A549 (cell line): ENCODE results near the gene GALNT18. TPM values are rescaled to one million over a fixed set of nuclear protein-coding genes. Genes with fewer than 3 reads are reported as not detected.

ENCODE experiments used
- ATAC-seq, 2 experiments: fragments of 200-7000 bp in 1 of 2; fragments of >200 bp in 1 of 2; cut with Nextera tagmentation in 1 of 2; cut with Tn5 transposase in 1 of 2; 3 replicates each; pipeline versions ENCODE4 v1.8.0 to v1.9.1; 2018 to 2020; ENCODE audit warnings: mild to moderate bottlenecking in 1 of 2, moderate library complexity in 1 of 2
- CTCF ChIA-PET: fragments of 300-600 bp; sonication (Branson Sonifier 250); formaldehyde crosslinking; extraction: SDS; loops from one replicate; lab custom pipeline; 2021; ENCODE audit warnings: antibody characterized with exemption, inconsistent platforms; lab: Yijun Ruan, JAX
- POLR2A ChIA-PET: fragments of 350-600 bp; formaldehyde crosslinking; extraction: SDS; loops from one replicate; lab custom pipeline; 2021; ENCODE audit warnings: antibody characterized with exemption, inconsistent platforms; lab: Yijun Ruan, JAX
- DNase-seq, 2 experiments: peaks; one replicate each; pipeline versions ENCODE4 v3.0.0 to v3.0.0-alpha.2; 2011 to 2016; ENCODE audit warnings: low read depth in 1 of 2, low spot score in 1 of 2
- FAIRE-seq: peaks from 2 replicates; lab custom pipeline; 2011; peaks lifted over from hg19 to GRCh38; lab: Jason Lieb, UNC
- H3K27ac ChIP-seq, 2 experiments: fragments of >200 bp; sonication (Bioruptor Twin); formaldehyde crosslinking; 3 replicates each; pipeline ENCODE4 v1.5.1; 2016 to 2017
- H3K4me1 ChIP-seq: fragments of >200 bp; sonication (Bioruptor Twin); formaldehyde crosslinking; 3 replicates; pipeline ENCODE4 v1.6.1; 2016
- H3K4me2 ChIP-seq: fragments of >200 bp; sonication (Bioruptor Twin); formaldehyde crosslinking; 3 replicates; pipeline ENCODE4 v1.6.1; 2016
- H3K4me3 ChIP-seq: fragments of >200 bp; sonication (Bioruptor Twin); formaldehyde crosslinking; 3 replicates; pipeline ENCODE4 v1.5.1; 2016
- H3K9me3 ChIP-seq: fragments of >200 bp; sonication (Bioruptor Twin); formaldehyde crosslinking; 3 replicates; pipeline ENCODE4 v1.6.1; 2016
- BHLHE40 ChIP-seq: IDR thresholded peaks from 2 replicates; pipeline ENCODE4 v1.6.1; 2012; ENCODE audit warnings: low read depth, low read length, inconsistent platforms
- CEBPB ChIP-seq, 2 experiments: fragments of >200 bp in 1 of 2; sonication (Bioruptor Twin) in 1 of 2; formaldehyde crosslinking in 1 of 2; IDR thresholded peaks; 2 replicates each; pipeline ENCODE4 v1.6.1; 2012 to 2016
- EHMT2 ChIP-seq: fragments of 200-600 bp; sonication (generic); IDR thresholded peaks from 2 replicates; pipeline ENCODE4 v1.6.1; 2016; ENCODE audit warnings: antibody characterized with exemption, low read depth, mild to moderate bottlenecking, moderate library complexity
- EP300 ChIP-seq, 2 experiments: fragments of >200 bp; sonication (Bioruptor Twin); formaldehyde crosslinking; IDR thresholded peaks; 2 replicates in 1 of 2; 3 replicates in 1 of 2; pipeline ENCODE4 v1.6.1; 2016 to 2017
- ESRRA ChIP-seq: fragments of 150-350 bp; IDR thresholded peaks from 2 replicates; pipeline ENCODE4 v1.6.1; 2014; ENCODE audit warnings: mild to moderate bottlenecking, low read length, borderline replicate concordance
- FOSL2 ChIP-seq, 2 experiments: fragments of 450-650 bp in 1 of 2; fragments of >200 bp in 1 of 2; sonication (Bioruptor Twin) in 1 of 2; formaldehyde crosslinking; IDR thresholded peaks; 2 replicates each; pipeline versions ENCODE4 v1.5.0 to v1.6.1; 2016 to 2020; ENCODE audit warnings: mild to moderate bottlenecking in 1 of 2, moderate library complexity in 1 of 2
- HEYL ChIP-seq: fragments of 250-450 bp; sonication (Bioruptor Pico); IDR thresholded peaks from 2 replicates; pipeline ENCODE4 v1.8.0; 2021; ENCODE audit warnings: mild to moderate bottlenecking, moderate library complexity
- HOXA7 ChIP-seq: fragments of 250-450 bp; sonication (Bioruptor Pico); IDR thresholded peaks from 2 replicates; pipeline ENCODE4 v1.5.0; 2020; ENCODE audit warnings: mild to moderate bottlenecking, moderate library complexity
- JUNB ChIP-seq: fragments of >200 bp; sonication (Bioruptor Twin); formaldehyde crosslinking; IDR thresholded peaks from 2 replicates; pipeline ENCODE4 v1.6.1; 2016
- KDM1A ChIP-seq: fragments of 200-600 bp; sonication (generic); IDR thresholded peaks from 2 replicates; pipeline ENCODE4 v1.6.1; 2016; ENCODE audit warnings: low read depth, mild to moderate bottlenecking
- KDM5A ChIP-seq: fragments of 200-600 bp; sonication (generic); IDR thresholded peaks from 2 replicates; pipeline ENCODE4 v1.6.1; 2016; ENCODE audit warnings: antibody characterized with exemption, mild to moderate bottlenecking
- MAZ ChIP-seq: fragments of 150-350 bp; IDR thresholded peaks from 2 replicates; pipeline ENCODE4 v1.6.1; 2014; ENCODE audit warnings: antibody characterized with exemption, low read depth, low read length, borderline replicate concordance
- MYC ChIP-seq: IDR thresholded peaks from 2 replicates; pipeline ENCODE4 v1.6.1; 2012; ENCODE audit warnings: mild to moderate bottlenecking, inconsistent platforms, low read length, improper control_type of control experiment, borderline replicate concordance
- NFE2L2 ChIP-seq: fragments of 150-350 bp; conservative IDR thresholded peaks from 2 replicates; pipeline ENCODE4 v1.6.1; 2014; ENCODE audit warnings: low read length
- NPAS2 ChIP-seq: fragments of 250-450 bp; sonication (Bioruptor Pico); IDR thresholded peaks from 2 replicates; pipeline ENCODE4 v1.8.0; 2022; ENCODE audit warnings: mild to moderate bottlenecking, moderate library complexity, borderline replicate concordance
- POLR2AphosphoS2 ChIP-seq: conservative IDR thresholded peaks from 2 replicates; pipeline ENCODE4 v1.6.1; 2012; ENCODE audit warnings: low read length, improper control_type of control experiment, inconsistent platforms
- RAD21 ChIP-seq, 2 experiments: fragments of >200 bp in 1 of 2; sonication (Bioruptor Twin) in 1 of 2; formaldehyde crosslinking in 1 of 2; IDR thresholded peaks in 1 of 2; conservative IDR thresholded peaks in 1 of 2; 2 replicates in 1 of 2; 3 replicates in 1 of 2; pipeline ENCODE4 v1.6.1; 2012 to 2018; ENCODE audit warnings: inconsistent platforms in 1 of 2
- RFX5 ChIP-seq: fragments of 450-650 bp; IDR thresholded peaks from 2 replicates; pipeline ENCODE4 v1.7.1; 2014; ENCODE audit warnings: antibody characterized with exemption, mild to moderate bottlenecking, moderate library complexity
- RNF2 ChIP-seq: fragments of 200-600 bp; sonication (generic); IDR thresholded peaks from 2 replicates; pipeline ENCODE4 v1.6.1; 2016; ENCODE audit warnings: low read depth, mild to moderate bottlenecking, antibody characterized with exemption, moderate library complexity, borderline replicate concordance
- SMC3 ChIP-seq: fragments of >200 bp; sonication (Bioruptor Twin); formaldehyde crosslinking; IDR thresholded peaks from 3 replicates; pipeline ENCODE4 v1.6.1; 2018; ENCODE audit warnings: inconsistent platforms
- TFCP2L1 ChIP-seq: fragments of 250-450 bp; sonication (Bioruptor Pico); IDR thresholded peaks from 2 replicates; pipeline ENCODE4 v1.5.0; 2021; ENCODE audit warnings: mild to moderate bottlenecking
- ZNF302 ChIP-seq: fragments of 250-450 bp; sonication (Bioruptor Pico); IDR thresholded peaks from 2 replicates; pipeline ENCODE4 v1.9.0; 2021; ENCODE audit warnings: inconsistent platforms, mild to moderate bottlenecking, moderate library complexity
- WGBS: methylation state at CpG from one replicate; pipeline ENCODE4 v1.1.6; 2017; ENCODE audit errors: missing lambda C conversion rate; 5-methylcytosine and 5-hydroxymethylcytosine counted together
- polyA plus RNA-seq, 4 experiments: library from polyadenylated mRNA; depleted of rRNA in 3 of 4; stranded (reverse); fragments of >200 nt; fragmentation: RNase III in 1 of 4; extraction: RNeasy Plus Mini Kit Qiagen cat#74134 plus additional on column Dnase treatment in 1 of 4; gene quantifications; 2 replicates in 3 of 4; 3 replicates in 1 of 4; pipeline ENCODE4 v1.2.3, GENCODE V29; 2011 to 2017
- TF ChIP-seq, protein P1 (sequence below): fragments of >200 bp; sonication (Bioruptor Twin); formaldehyde crosslinking; IDR thresholded peaks from 3 replicates; pipeline ENCODE4 v1.5.1; 2016
- TF ChIP-seq, protein P2 (sequence below): IDR thresholded peaks from 2 replicates; pipeline ENCODE4 v1.6.1; 2012; ENCODE audit warnings: low read depth, borderline replicate concordance
- TF ChIP-seq, protein P3 (sequence below): fragments of 450-650 bp; IDR thresholded peaks from 2 replicates; pipeline ENCODE4 v1.6.1; 2014; ENCODE audit warnings: antibody characterized with exemption
- TF ChIP-seq, protein P4 (sequence below): fragments of 250-450 bp; sonication (Bioruptor Pico); IDR thresholded peaks from 2 replicates; pipeline ENCODE4 v1.5.0; 2020; ENCODE audit warnings: low read depth, mild to moderate bottlenecking, moderate library complexity
- TF ChIP-seq, protein P5 (sequence below): fragments of >200 bp; sonication (Bioruptor Twin); formaldehyde crosslinking; IDR thresholded peaks from 2 replicates; pipeline ENCODE4 v1.6.1; 2016

Gene GALNT18
- polyA plus RNA-seq, 2 of the 4 experiments (the other 2 are of a cell fraction): 6.7 to 16.1 TPM

- TF ChIP-seq HEYL (CRISPR knock-in tag): no peak
- no peak for TF ChIP-seq TFCP2L1 (CRISPR knock-in tag)
- no peak for TF ChIP-seq ESRRA
- TF ChIP-seq, protein P1, sequence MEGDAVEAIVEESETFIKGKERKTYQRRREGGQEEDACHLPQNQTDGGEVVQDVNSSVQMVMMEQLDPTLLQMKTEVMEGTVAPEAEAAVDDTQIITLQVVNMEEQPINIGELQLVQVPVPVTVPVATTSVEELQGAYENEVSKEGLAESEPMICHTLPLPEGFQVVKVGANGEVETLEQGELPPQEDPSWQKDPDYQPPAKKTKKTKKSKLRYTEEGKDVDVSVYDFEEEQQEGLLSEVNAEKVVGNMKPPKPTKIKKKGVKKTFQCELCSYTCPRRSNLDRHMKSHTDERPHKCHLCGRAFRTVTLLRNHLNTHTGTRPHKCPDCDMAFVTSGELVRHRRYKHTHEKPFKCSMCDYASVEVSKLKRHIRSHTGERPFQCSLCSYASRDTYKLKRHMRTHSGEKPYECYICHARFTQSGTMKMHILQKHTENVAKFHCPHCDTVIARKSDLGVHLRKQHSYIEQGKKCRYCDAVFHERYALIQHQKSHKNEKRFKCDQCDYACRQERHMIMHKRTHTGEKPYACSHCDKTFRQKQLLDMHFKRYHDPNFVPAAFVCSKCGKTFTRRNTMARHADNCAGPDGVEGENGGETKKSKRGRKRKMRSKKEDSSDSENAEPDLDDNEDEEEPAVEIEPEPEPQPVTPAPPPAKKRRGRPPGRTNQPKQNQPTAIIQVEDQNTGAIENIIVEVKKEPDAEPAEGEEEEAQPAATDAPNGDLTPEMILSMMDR: no peak
- TF ChIP-seq KDM5A: no peak
- no peak for TF ChIP-seq BHLHE40
- TF ChIP-seq MYC: no peak
- no peak for TF ChIP-seq POLR2AphosphoS2
- no peak for TF ChIP-seq JUNB
- TF ChIP-seq RNF2: no peak
- TF ChIP-seq, protein P2, sequence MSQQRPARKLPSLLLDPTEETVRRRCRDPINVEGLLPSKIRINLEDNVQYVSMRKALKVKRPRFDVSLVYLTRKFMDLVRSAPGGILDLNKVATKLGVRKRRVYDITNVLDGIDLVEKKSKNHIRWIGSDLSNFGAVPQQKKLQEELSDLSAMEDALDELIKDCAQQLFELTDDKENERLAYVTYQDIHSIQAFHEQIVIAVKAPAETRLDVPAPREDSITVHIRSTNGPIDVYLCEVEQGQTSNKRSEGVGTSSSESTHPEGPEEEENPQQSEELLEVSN: no peak
- TF ChIP-seq, protein P3, sequence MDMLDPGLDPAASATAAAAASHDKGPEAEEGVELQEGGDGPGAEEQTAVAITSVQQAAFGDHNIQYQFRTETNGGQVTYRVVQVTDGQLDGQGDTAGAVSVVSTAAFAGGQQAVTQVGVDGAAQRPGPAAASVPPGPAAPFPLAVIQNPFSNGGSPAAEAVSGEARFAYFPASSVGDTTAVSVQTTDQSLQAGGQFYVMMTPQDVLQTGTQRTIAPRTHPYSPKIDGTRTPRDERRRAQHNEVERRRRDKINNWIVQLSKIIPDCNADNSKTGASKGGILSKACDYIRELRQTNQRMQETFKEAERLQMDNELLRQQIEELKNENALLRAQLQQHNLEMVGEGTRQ: no peak
- TF ChIP-seq MAZ: no peak
- no peak for TF ChIP-seq EHMT2
- no peak for TF ChIP-seq RAD21 (conservative IDR thresholded peaks at IDR 0.05 in 1 of 2, IDR thresholded peaks at IDR 0.05 in 1 of 2)
- no peak for TF ChIP-seq EP300 (IDR thresholded peaks at IDR 0.05)
- Histone ChIP-seq H3K4me1 (no peaks in the 10 kb centered on the region), H3K9me3 (peaks cover 12% of the 10 kb centered on the region), H3K4me3 (no peak overlapping the region), H3K4me2 (no peak overlapping the region), H3K27ac (no peak overlapping the region)
- WGBS: 15% methylated on average over 2 of the region's 3 CpGs
- FAIRE-seq (no peak), ATAC-seq (no peak), DNase-seq (no peak)
- CTCF ChIA-PET: interaction anchor here (0.8 to 1.0 kb wide), 2 partner anchors 119 to 341 kb away, joined by 3 to 5 read pairs; no protein-coding TSS in a partner anchor
- POLR2A ChIA-PET: no interaction called here
Observed at GRCh38 chr11:11668274-11668673, 46.5 kb upstream of the GALNT18 start.

DNA sequence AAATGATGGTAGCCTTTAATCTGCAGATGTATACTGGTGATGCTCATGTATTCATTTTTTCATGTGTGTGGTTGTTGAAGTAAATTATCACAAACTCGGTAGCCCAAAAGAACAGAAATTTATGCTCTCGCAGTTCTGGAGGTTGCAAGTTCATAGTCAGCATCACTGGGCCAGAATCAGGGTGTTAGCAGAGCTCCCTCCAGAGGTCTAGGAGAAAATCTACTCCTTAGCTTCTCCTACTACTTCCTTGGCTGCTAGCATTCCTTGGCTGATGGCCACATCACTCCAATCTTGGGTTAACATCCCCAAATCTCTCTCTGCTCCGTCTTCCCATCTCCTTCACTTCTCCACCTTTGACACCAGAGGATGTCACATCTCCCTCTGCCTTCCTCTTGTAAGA lies 45.3 kb upstream of the GALNT18 start:
- ATAC-seq: no peak
- Histone ChIP-seq H3K4me3 (no peak overlapping the region), H3K27ac (no peak overlapping the region), H3K4me2 (no peak overlapping the region), H3K4me1 (no peaks in the 10 kb centered on the region), H3K9me3 (peaks cover 12% of the 10 kb centered on the region)
- CTCF ChIA-PET: no interaction called here
- DNase-seq: peak in 1 of 2 experiments; percentile 20
- POLR2A ChIA-PET: no interaction called here
- TF ChIP-seq KDM5A (no peak), NFE2L2 (no peak), RAD21 (conservative IDR thresholded peaks at IDR 0.05 in 1 of 2, IDR thresholded peaks at IDR 0.05 in 1 of 2) (peak in 1 of 2 experiments; percentile 36; a peak in 1 of 5 replicates)
- FAIRE-seq: no peak
- 13% methylated on average over 3 of the region's 3 CpGs for WGBS

GRCh38 chr11:11665407-11665806 lies 43.6 kb upstream of the GALNT18 start:
- ATAC-seq: no peak
- CTCF ChIA-PET: interaction anchor here (0.6 to 1.3 kb wide), 3 partner anchors 14 to 588 kb away, joined by 3 read pairs; no protein-coding TSS in a partner anchor
- POLR2A ChIA-PET: no interaction called here
- no peak for FAIRE-seq
- H3K4me1 ChIP-seq: no peaks in the 10 kb centered on the region
- no peak overlapping the region for H3K4me3 ChIP-seq
- no peak for DNase-seq
- no peak overlapping the region for H3K27ac ChIP-seq
- 0% methylated on average over 1 of the region's 1 CpG for WGBS
- peaks cover 12% of the 10 kb centered on the region for H3K9me3 ChIP-seq
- no peak overlapping the region for H3K4me2 ChIP-seq
- TF ChIP-seq, protein P4, sequence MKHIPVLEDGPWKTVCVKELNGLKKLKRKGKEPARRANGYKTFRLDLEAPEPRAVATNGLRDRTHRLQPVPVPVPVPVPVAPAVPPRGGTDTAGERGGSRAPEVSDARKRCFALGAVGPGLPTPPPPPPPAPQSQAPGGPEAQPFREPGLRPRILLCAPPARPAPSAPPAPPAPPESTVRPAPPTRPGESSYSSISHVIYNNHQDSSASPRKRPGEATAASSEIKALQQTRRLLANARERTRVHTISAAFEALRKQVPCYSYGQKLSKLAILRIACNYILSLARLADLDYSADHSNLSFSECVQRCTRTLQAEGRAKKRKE: no peak
- TF ChIP-seq, protein P5, sequence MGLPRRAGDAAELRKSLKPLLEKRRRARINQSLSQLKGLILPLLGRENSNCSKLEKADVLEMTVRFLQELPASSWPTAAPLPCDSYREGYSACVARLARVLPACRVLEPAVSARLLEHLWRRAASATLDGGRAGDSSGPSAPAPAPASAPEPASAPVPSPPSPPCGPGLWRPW: no peak
- TF ChIP-seq JUNB (no peak), RFX5 (no peak), CEBPB (IDR thresholded peaks at IDR 0.05) (no peak), MAZ (no peak), RNF2 (no peak), POLR2AphosphoS2 (no peak), SMC3 (no peak), KDM1A (no peak), ZNF302 (CRISPR knock-in tag) (no peak), HOXA7 (CRISPR knock-in tag) (no peak), KDM5A (no peak), NPAS2 (CRISPR knock-in tag) (no peak), FOSL2 (IDR thresholded peaks at IDR 0.05) (no peak), FOSL2 (CRISPR knock-in tag; IDR thresholded peaks at IDR 0.05) (no peak)
- TF ChIP-seq, protein P3: no peak
